ENCODE data around the gene PTPRF. TPM values are rescaled to one million over a fixed set of nuclear protein-coding genes. Genes with fewer than 3 reads are reported as not detected.

PTPRF gene
- total and polyA plus RNA-seq, 4 donors, result 41.2 to 241 (median 85.6) TPM

DNA sequence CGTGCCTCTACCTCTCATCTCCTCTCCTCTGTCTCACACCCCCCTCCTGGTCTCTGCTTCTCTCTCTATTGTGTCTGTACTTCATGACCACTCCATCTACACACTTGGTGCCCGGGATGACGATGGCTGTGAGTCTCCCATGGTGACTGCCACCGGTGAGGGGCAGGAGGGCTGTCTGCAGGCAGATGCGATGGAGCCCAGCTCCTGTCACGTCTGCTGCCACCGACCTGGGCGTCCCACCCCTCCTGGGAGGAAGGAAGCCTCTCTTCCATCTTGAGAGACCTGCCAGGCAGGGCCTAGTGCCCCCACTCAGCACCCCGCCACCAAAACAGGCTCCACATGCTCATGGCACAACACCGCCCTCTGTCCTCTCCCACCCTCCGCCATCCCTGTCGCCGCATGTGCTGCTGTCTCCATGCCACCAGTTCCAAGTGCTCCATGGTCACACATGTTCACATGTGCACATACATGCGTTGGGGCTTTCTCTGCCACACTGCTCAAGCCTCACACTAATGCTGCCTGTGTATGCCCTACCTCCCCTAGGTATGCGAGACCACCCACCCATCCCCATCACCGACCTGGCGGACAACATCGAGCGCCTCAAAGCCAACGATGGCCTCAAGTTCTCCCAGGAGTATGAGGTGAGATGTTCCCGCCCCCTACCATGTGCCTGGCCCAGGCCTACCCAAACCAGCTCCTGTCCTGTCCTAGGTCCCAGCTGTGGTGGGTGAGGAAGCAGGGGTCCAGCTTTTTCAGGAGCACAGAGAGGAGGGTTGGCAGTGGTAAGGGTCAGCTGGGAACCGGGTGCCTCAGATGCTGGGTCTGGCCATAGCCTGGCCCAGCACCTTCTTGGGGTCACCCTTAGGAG, 82.6 kb downstream of the PTPRF start:
- H3K4me1 ChIP-seq (ENCODE audit: control insufficient read depth in 4 of 4, insufficient read depth in 4 of 4, low read length in 3 of 4), result no peaks in the 10 kb centered on the region
- H3K4me3 ChIP-seq (ENCODE audit: low read depth in 1 of 3, low read length in 3 of 3), result no peak overlapping the region
- no peak overlapping the region for H3K27ac ChIP-seq (ENCODE audit: low read depth in 1 of 2, low read length in 2 of 2)
- no peaks in the 10 kb centered on the region for H3K9me3 ChIP-seq (ENCODE audit: control insufficient read depth in 4 of 4, low read length in 3 of 4)
- H3K36me3 ChIP-seq (ENCODE audit: control insufficient read depth in 4 of 4, insufficient read depth in 3 of 4, low read depth in 1 of 4, low read length in 3 of 4), result peaks cover 10 to 90% (median 43%) of the 10 kb centered on the region in 4 donors
- no peaks in the 10 kb centered on the region for H3K27me3 ChIP-seq (ENCODE audit: control insufficient read depth in 4 of 4, insufficient read depth in 4 of 4, low read length in 3 of 4)
- TF ChIP-seq HNF4G (IDR thresholded peaks at IDR 0.05) (no peak), RAD21 (IDR thresholded peaks at IDR 0.05) (no peak), SP1 (IDR thresholded peaks at IDR 0.05) (no peak), RXRA (IDR thresholded peaks at IDR 0.05) (no peak), ATF3 (IDR thresholded peaks at IDR 0.05) (no peak), EGR1 (IDR thresholded peaks at IDR 0.05; ENCODE audit: low read depth in 2 of 2) (no peak), FOXA1 (IDR thresholded peaks at IDR 0.05) (no peak), GABPA (IDR thresholded peaks at IDR 0.05 in 1 of 2, conservative IDR thresholded peaks at IDR 0.05 in 1 of 2) (no peak), HNF4A (conservative IDR thresholded peaks at IDR 0.05) (no peak), FOXA2 (IDR thresholded peaks at IDR 0.05) (no peak)
- TF ChIP-seq, protein P1, sequence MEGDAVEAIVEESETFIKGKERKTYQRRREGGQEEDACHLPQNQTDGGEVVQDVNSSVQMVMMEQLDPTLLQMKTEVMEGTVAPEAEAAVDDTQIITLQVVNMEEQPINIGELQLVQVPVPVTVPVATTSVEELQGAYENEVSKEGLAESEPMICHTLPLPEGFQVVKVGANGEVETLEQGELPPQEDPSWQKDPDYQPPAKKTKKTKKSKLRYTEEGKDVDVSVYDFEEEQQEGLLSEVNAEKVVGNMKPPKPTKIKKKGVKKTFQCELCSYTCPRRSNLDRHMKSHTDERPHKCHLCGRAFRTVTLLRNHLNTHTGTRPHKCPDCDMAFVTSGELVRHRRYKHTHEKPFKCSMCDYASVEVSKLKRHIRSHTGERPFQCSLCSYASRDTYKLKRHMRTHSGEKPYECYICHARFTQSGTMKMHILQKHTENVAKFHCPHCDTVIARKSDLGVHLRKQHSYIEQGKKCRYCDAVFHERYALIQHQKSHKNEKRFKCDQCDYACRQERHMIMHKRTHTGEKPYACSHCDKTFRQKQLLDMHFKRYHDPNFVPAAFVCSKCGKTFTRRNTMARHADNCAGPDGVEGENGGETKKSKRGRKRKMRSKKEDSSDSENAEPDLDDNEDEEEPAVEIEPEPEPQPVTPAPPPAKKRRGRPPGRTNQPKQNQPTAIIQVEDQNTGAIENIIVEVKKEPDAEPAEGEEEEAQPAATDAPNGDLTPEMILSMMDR (IDR thresholded peaks at IDR 0.05; ENCODE audit: low read depth, low read length, missing input control), result no peak
- no peak for DNase-seq (ENCODE audit: low spot score)
- 94% methylated on average over 22 of the region's 22 CpGs for WGBS
- no peak overlapping the region for H3K9ac ChIP-seq (ENCODE audit: low read depth in 1 of 2, low read length in 2 of 2)

DNA sequence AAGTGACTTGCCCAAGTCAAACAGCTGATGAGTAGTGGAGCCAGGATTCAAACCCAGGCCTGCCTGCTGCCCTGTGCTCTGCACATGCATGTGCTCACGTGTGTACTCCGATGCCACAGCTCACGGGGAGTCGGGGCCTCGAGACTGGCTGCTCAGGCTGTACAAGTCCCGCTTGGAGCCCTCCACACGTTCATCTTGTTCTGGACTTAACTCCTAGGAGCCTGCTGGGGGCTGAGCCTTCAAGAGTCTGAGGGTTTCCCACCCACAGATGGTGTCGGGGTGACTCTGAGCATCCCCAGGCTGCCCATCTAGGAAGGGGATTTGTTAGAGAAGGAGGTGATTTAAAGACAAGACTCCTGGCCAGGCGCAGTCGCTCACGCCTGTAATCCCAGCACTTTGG, 83.5 kb downstream of the PTPRF start:
- TF ChIP-seq RAD21 (IDR thresholded peaks at IDR 0.05), result no peak
- no peak for TF ChIP-seq SP1 (IDR thresholded peaks at IDR 0.05)
- no peak for TF ChIP-seq MAX (IDR thresholded peaks at IDR 0.05)
- no peak for TF ChIP-seq RXRA (IDR thresholded peaks at IDR 0.05)
- no peak for TF ChIP-seq HNF4A (conservative IDR thresholded peaks at IDR 0.05)
- no peak for TF ChIP-seq JUND (IDR thresholded peaks at IDR 0.05)
- no peak for TF ChIP-seq REST (IDR thresholded peaks at IDR 0.05)
- no peak for TF ChIP-seq NR2F2 (IDR thresholded peaks at IDR 0.05)
- no peak for TF ChIP-seq EGR1 (IDR thresholded peaks at IDR 0.05; ENCODE audit: low read depth in 2 of 2)
- TF ChIP-seq HNF4G (IDR thresholded peaks at IDR 0.05), result no peak
- no peak for TF ChIP-seq FOXA1 (IDR thresholded peaks at IDR 0.05)
- TF ChIP-seq ATF3 (IDR thresholded peaks at IDR 0.05), result no peak
- no peak for TF ChIP-seq ZBTB33 (IDR thresholded peaks at IDR 0.05)
- no peak for TF ChIP-seq FOXA2 (IDR thresholded peaks at IDR 0.05)
- no peaks in the 10 kb centered on the region for H3K27me3 ChIP-seq (ENCODE audit: control insufficient read depth in 4 of 4, insufficient read depth in 4 of 4, low read length in 3 of 4)
- no peak overlapping the region for H3K9ac ChIP-seq (ENCODE audit: low read depth in 1 of 2, low read length in 2 of 2)
- WGBS, result 95% methylated on average over 11 of the region's 11 CpGs
- H3K4me1 ChIP-seq (ENCODE audit: control insufficient read depth in 4 of 4, insufficient read depth in 4 of 4, low read length in 3 of 4), result no peaks in the 10 kb centered on the region
- H3K4me3 ChIP-seq (ENCODE audit: low read depth in 1 of 3, low read length in 3 of 3), result no peak overlapping the region
- H3K27ac ChIP-seq (ENCODE audit: low read depth in 1 of 2, low read length in 2 of 2), result no peak overlapping the region
- H3K36me3 ChIP-seq (ENCODE audit: control insufficient read depth in 4 of 4, insufficient read depth in 3 of 4, low read depth in 1 of 4, low read length in 3 of 4), result peaks cover 12 to 90% (median 45%) of the 10 kb centered on the region in 4 donors
- no peak for DNase-seq (ENCODE audit: low spot score)
- no peaks in the 10 kb centered on the region for H3K9me3 ChIP-seq (ENCODE audit: control insufficient read depth in 4 of 4, low read length in 3 of 4)
